HTR-8/SVneo (cell line): Measurements from ENCODE around the gene MRFAP1.
"Not testable (repeated sequence)": the region's sequence is repeated elsewhere in the genome, so short reads cannot be mapped to it uniquely, and the experiment has no call there.

ENCODE experiments used
- DNase-seq: peaks from one replicate; pipeline ENCODE4 v3.0.0; 2011; ENCODE audit warnings: low spot score, mixed read lengths; ENCODE audit not compliant: insufficient read length
- FAIRE-seq: peaks from 2 replicates; lab custom pipeline; 2011; peaks lifted over from hg19 to GRCh38; lab: Jason Lieb, UNC

The MRFAP1 gene

GRCh38 chr4:6628484-6628883 lies 12.0 kb upstream of the MRFAP1 start:
- not testable (repeated sequence) for DNase-seq, FAIRE-seq

- DNase-seq (no peak), FAIRE-seq (no peak)
Observed at GRCh38 chr4:6632125-6632524, 8.4 kb upstream of the MRFAP1 start.

- DNase-seq (no peak), FAIRE-seq (no peak)
Observed at GRCh38 chr4:6633091-6633906, 7.2 kb upstream of the MRFAP1 start.

GRCh38 chr4:6634746-6635145 lies 5.7 kb upstream of the MRFAP1 start:
- FAIRE-seq: no peak
- no peak for DNase-seq

- no peak for FAIRE-seq
Observed at GRCh38 chr4:6639137-6639680, 1.3 kb upstream of the MRFAP1 start.

GRCh38 chr4:6641164-6641970 lies 882 bp downstream of the MRFAP1 start:
- DNase-seq (no peak), FAIRE-seq (no peak)

More at GRCh38 chr4:6639137-6639680, 1.3 kb upstream of the MRFAP1 start:
- DNase-seq: no peak

GRCh38 chr4:6641971-6642320 lies 1.5 kb downstream of the MRFAP1 start:
- FAIRE-seq: no peak
- DNase-seq: no peak

- FAIRE-seq (no peak), DNase-seq (no peak)
Observed at GRCh38 chr4:6643141-6643847, 2.8 kb downstream of the MRFAP1 start.

- FAIRE-seq (no peak), DNase-seq (no peak)
Observed at GRCh38 chr4:6644792-6645530, 4.5 kb downstream of the MRFAP1 start.

GRCh38 chr4:6647169-6647568 lies 6.7 kb downstream of the MRFAP1 start:
- DNase-seq (no peak), FAIRE-seq (no peak)

GRCh38 chr4:6647582-6648230 lies 7.2 kb downstream of the MRFAP1 start:
- no peak for FAIRE-seq
- no peak for DNase-seq

- DNase-seq (no peak), FAIRE-seq (no peak)
Observed at GRCh38 chr4:6649216-6649615, 8.7 kb downstream of the MRFAP1 start.

- not testable (repeated sequence) for FAIRE-seq, DNase-seq
Observed at GRCh38 chr4:6654211-6654610, 13.7 kb downstream of the MRFAP1 start.

GRCh38 chr4:6655291-6655690 lies 14.8 kb downstream of the MRFAP1 start:
- DNase-seq, FAIRE-seq: not testable (repeated sequence)

- DNase-seq: no peak
- FAIRE-seq: no peak
Observed at GRCh38 chr4:6655924-6656323, 15.4 kb downstream of the MRFAP1 start.

GRCh38 chr4:6657242-6658208 lies 17.0 kb downstream of the MRFAP1 start:
- FAIRE-seq: no peak
- DNase-seq: no peak

- no peak for DNase-seq
- no peak for FAIRE-seq
Observed at GRCh38 chr4:6658209-6658595, 17.7 kb downstream of the MRFAP1 start.

GRCh38 chr4:6658597-6659075 lies 18.2 kb downstream of the MRFAP1 start:
- DNase-seq (no peak), FAIRE-seq (no peak)
